ENCODE results near the gene PGLYRP3.

PGLYRP3 gene

GRCh38 chr1:153272186-153272585, 40.6 kb downstream of the PGLYRP3 start:
- Histone ChIP-seq H3K27ac (ENCODE audit: low read depth, low read length) (no peak overlapping the region), H3K4me3 (ENCODE audit: low read length) (no peak overlapping the region), H3K9ac (ENCODE audit: low read depth, low read length) (no peak overlapping the region), H3K4me1 (ENCODE audit: insufficient read depth, low read length) (0 out of 2 replicates have a peak, but pooled peaks cover 3% of the 10 kb centered on the region), H3K9me3 (ENCODE audit: insufficient read depth, low read depth, low read length) (no peaks in the 10 kb centered on the region), H3K27me3 (ENCODE audit: insufficient read depth, low read length) (peaks cover 4% of the 10 kb centered on the region; the same call in 1 of the 2 replicates), H3K36me3 (ENCODE audit: insufficient read depth, low read length) (no peaks in the 10 kb centered on the region)
- WGBS: 85% methylated on average over 1 of the region's 1 CpG

GRCh38 chr1:153271711-153272110, 41.0 kb downstream of the PGLYRP3 start:
- H3K27ac ChIP-seq (ENCODE audit: low read depth, low read length): no peak overlapping the region
- 98% methylated on average over 1 of the region's 1 CpG for whole genome bisulfite sequencing
- no peak overlapping the region for H3K4me3 ChIP-seq (ENCODE audit: low read length)
- 0 out of 2 replicates have a peak, but pooled peaks cover 3% of the 10 kb centered on the region for H3K4me1 ChIP-seq (ENCODE audit: insufficient read depth, low read length)
- H3K9ac ChIP-seq (ENCODE audit: low read depth, low read length): no peak overlapping the region
- no peaks in the 10 kb centered on the region for H3K36me3 ChIP-seq (ENCODE audit: insufficient read depth, low read length)
- H3K27me3 ChIP-seq (ENCODE audit: insufficient read depth, low read length): peaks cover 4% of the 10 kb centered on the region; the same call in 1 of the 2 replicates
- no peaks in the 10 kb centered on the region for H3K9me3 ChIP-seq (ENCODE audit: insufficient read depth, low read depth, low read length)

- H3K27ac ChIP-seq (ENCODE audit: low read depth, low read length): no peak overlapping the region
- no CpG with 5 or more reads among the region's 1 CpG for WGBS
- no peaks in the 10 kb centered on the region for H3K36me3 ChIP-seq (ENCODE audit: insufficient read depth, low read length)
- no peak overlapping the region for H3K9ac ChIP-seq (ENCODE audit: low read depth, low read length)
- H3K9me3 ChIP-seq (ENCODE audit: insufficient read depth, low read depth, low read length): no peaks in the 10 kb centered on the region
- peaks cover 6% of the 10 kb centered on the region for H3K4me1 ChIP-seq (ENCODE audit: insufficient read depth, low read length)
- peaks cover 60% of the 10 kb centered on the region for H3K27me3 ChIP-seq (ENCODE audit: insufficient read depth, low read length)
- H3K4me3 ChIP-seq (ENCODE audit: low read length): no peak overlapping the region
These were observed 47.3 kb downstream of the PGLYRP3 start for GRCh38 chr1:153265457-153265856.

GRCh38 chr1:153262462-153263157, 50.1 kb downstream of the PGLYRP3 start:
- no peak overlapping the region for H3K27ac ChIP-seq (ENCODE audit: low read depth, low read length)

GRCh38 chr1:153262070-153262366, 50.7 kb downstream of the PGLYRP3 start:
- Histone ChIP-seq H3K36me3 (ENCODE audit: insufficient read depth, low read length) (no peaks in the 10 kb centered on the region), H3K27me3 (ENCODE audit: insufficient read depth, low read length) (peaks cover 82% of the 10 kb centered on the region), H3K27ac (ENCODE audit: low read depth, low read length) (no peak overlapping the region), H3K4me3 (ENCODE audit: low read length) (peak overlapping the region; percentile 62), H3K4me1 (ENCODE audit: insufficient read depth, low read length) (peaks cover 6% of the 10 kb centered on the region), H3K9me3 (ENCODE audit: insufficient read depth, low read depth, low read length) (no peaks in the 10 kb centered on the region), H3K9ac (ENCODE audit: low read depth, low read length) (no peak overlapping the region)
- 69% methylated on average over 5 of the region's 6 CpGs for WGBS

More at GRCh38 chr1:153262462-153263157, 50.1 kb downstream of the PGLYRP3 start:
- Histone ChIP-seq H3K4me3 (ENCODE audit: low read length) (peak overlapping the region; percentile 62), H3K9ac (ENCODE audit: low read depth, low read length) (no peak overlapping the region), H3K9me3 (ENCODE audit: insufficient read depth, low read depth, low read length) (no peaks in the 10 kb centered on the region), H3K4me1 (ENCODE audit: insufficient read depth, low read length) (peaks cover 6% of the 10 kb centered on the region), H3K27me3 (ENCODE audit: insufficient read depth, low read length) (peaks cover 82% of the 10 kb centered on the region), H3K36me3 (ENCODE audit: insufficient read depth, low read length) (no peaks in the 10 kb centered on the region)
- 76% methylated on average over 10 of the region's 10 CpGs for WGBS

- no peaks in the 10 kb centered on the region for H3K9me3 ChIP-seq (ENCODE audit: insufficient read depth, low read depth, low read length)
- H3K27me3 ChIP-seq (ENCODE audit: insufficient read depth, low read length): peaks cover 81% of the 10 kb centered on the region
- no peak overlapping the region for H3K9ac ChIP-seq (ENCODE audit: low read depth, low read length)
- H3K27ac ChIP-seq (ENCODE audit: low read depth, low read length): no peak overlapping the region
- no peaks in the 10 kb centered on the region for H3K36me3 ChIP-seq (ENCODE audit: insufficient read depth, low read length)
- peaks cover 6% of the 10 kb centered on the region for H3K4me1 ChIP-seq (ENCODE audit: insufficient read depth, low read length)
- 8% methylated on average over 80 of the region's 80 CpGs for WGBS
- H3K4me3 ChIP-seq (ENCODE audit: low read length): peak overlapping the region; percentile 62
These were observed 51.3 kb downstream of the PGLYRP3 start for GRCh38 chr1:153261281-153262069.

- Histone ChIP-seq H3K4me1 (ENCODE audit: insufficient read depth, low read length) (peaks cover 6% of the 10 kb centered on the region), H3K9me3 (ENCODE audit: insufficient read depth, low read depth, low read length) (no peaks in the 10 kb centered on the region), H3K36me3 (ENCODE audit: insufficient read depth, low read length) (no peaks in the 10 kb centered on the region), H3K27ac (ENCODE audit: low read depth, low read length) (no peak overlapping the region), H3K9ac (ENCODE audit: low read depth, low read length) (no peak overlapping the region), H3K27me3 (ENCODE audit: insufficient read depth, low read length) (peaks cover 75% of the 10 kb centered on the region), H3K4me3 (ENCODE audit: low read length) (peak overlapping the region; percentile 62)
- 18% methylated on average over 45 of the region's 45 CpGs for WGBS
These were observed 52.0 kb downstream of the PGLYRP3 start for GRCh38 chr1:153260585-153261280.

- H3K4me3 ChIP-seq (ENCODE audit: low read length): peak within 1 kb of the TSS; percentile 31; the same call in 1 of the 2 replicates
- H3K9ac ChIP-seq (ENCODE audit: low read depth, low read length): no peak within 1 kb of the TSS
- H3K27me3 ChIP-seq (ENCODE audit: insufficient read depth, low read length): peaks cover 65% of the 10 kb centered on the region
- peaks cover 6% of the 10 kb centered on the region for H3K4me1 ChIP-seq (ENCODE audit: insufficient read depth, low read length)
- no peak within 1 kb of the TSS for H3K27ac ChIP-seq (ENCODE audit: low read depth, low read length)
- H3K9me3 ChIP-seq (ENCODE audit: insufficient read depth, low read depth, low read length): no peaks in the 10 kb centered on the region
- WGBS: 95% methylated on average over 3 of the region's 3 CpGs
- no peaks in the 10 kb centered on the region for H3K36me3 ChIP-seq (ENCODE audit: insufficient read depth, low read length)
These were observed 53.4 kb downstream of the PGLYRP3 start, which contains the start of gene LORICRIN for GRCh38 chr1:153259387-153259786. Gene LORICRIN, plus strand, starts transcription at chr1:153259687. Its CDS starts 1,263 bp downstream, at chr1:153260950.

GRCh38 chr1:153253693-153254092, 59.1 kb downstream of the PGLYRP3 start:
- H3K27me3 ChIP-seq (ENCODE audit: insufficient read depth, low read length): peaks cover 8% of the 10 kb centered on the region
- no peaks in the 10 kb centered on the region for H3K9me3 ChIP-seq (ENCODE audit: insufficient read depth, low read depth, low read length)
- 74% methylated on average over 1 of the region's 1 CpG for WGBS
- no peak overlapping the region for H3K27ac ChIP-seq (ENCODE audit: low read depth, low read length)
- no peaks in the 10 kb centered on the region for H3K4me1 ChIP-seq (ENCODE audit: insufficient read depth, low read length)
- H3K9ac ChIP-seq (ENCODE audit: low read depth, low read length): no peak overlapping the region
- H3K36me3 ChIP-seq (ENCODE audit: insufficient read depth, low read length): no peaks in the 10 kb centered on the region
- no peak overlapping the region for H3K4me3 ChIP-seq (ENCODE audit: low read length)

GRCh38 chr1:153253076-153253475, 59.7 kb downstream of the PGLYRP3 start:
- H3K9me3 ChIP-seq (ENCODE audit: insufficient read depth, low read depth, low read length): no peaks in the 10 kb centered on the region
- WGBS: 87% methylated on average over 2 of the region's 2 CpGs
- no peak overlapping the region for H3K9ac ChIP-seq (ENCODE audit: low read depth, low read length)
- H3K27ac ChIP-seq (ENCODE audit: low read depth, low read length): no peak overlapping the region
- no peak overlapping the region for H3K4me3 ChIP-seq (ENCODE audit: low read length)
- no peaks in the 10 kb centered on the region for H3K36me3 ChIP-seq (ENCODE audit: insufficient read depth, low read length)
- H3K27me3 ChIP-seq (ENCODE audit: insufficient read depth, low read length): peaks cover 4% of the 10 kb centered on the region; the same call in 1 of the 2 replicates
- no peaks in the 10 kb centered on the region for H3K4me1 ChIP-seq (ENCODE audit: insufficient read depth, low read length)

GRCh38 chr1:153251988-153252387, 60.8 kb downstream of the PGLYRP3 start:
- H3K9ac ChIP-seq (ENCODE audit: low read depth, low read length): no peak overlapping the region
- H3K27ac ChIP-seq (ENCODE audit: low read depth, low read length): no peak overlapping the region
- H3K4me3 ChIP-seq (ENCODE audit: low read length): no peak overlapping the region
- 83% methylated on average over 4 of the region's 4 CpGs for WGBS
- no peaks in the 10 kb centered on the region for H3K4me1 ChIP-seq (ENCODE audit: insufficient read depth, low read length)
- no peaks in the 10 kb centered on the region; the same call in 1 of the 2 replicates for H3K27me3 ChIP-seq (ENCODE audit: insufficient read depth, low read length)
- no peaks in the 10 kb centered on the region for H3K9me3 ChIP-seq (ENCODE audit: insufficient read depth, low read depth, low read length)
- no peaks in the 10 kb centered on the region for H3K36me3 ChIP-seq (ENCODE audit: insufficient read depth, low read length)
